ENCODE results near the gene EPAS1. TPM values are rescaled to one million over a fixed set of nuclear protein-coding genes. Genes with fewer than 3 reads are reported as not detected.

EPAS1 gene
- total RNA-seq, 1 experiment from 2014 or later, result 106 TPM

DNA sequence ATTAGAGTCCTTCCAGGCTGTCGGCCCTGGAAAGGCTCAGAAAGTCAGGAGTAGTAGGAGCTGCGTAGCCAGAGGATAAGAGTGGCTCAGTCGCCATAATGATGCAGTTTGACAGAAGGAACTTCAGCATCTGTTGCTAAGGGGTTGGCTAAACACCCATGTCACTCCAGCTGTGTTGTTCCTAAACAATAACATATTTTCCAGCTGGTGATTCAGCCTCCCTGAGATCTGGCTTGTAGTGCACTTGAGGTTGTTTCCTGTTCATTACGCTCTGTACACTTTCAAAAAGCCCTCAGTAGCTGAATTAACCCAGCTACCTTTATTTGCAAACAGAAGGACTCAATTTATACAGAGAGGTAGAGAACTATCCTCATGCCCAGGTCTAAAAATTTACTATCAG lies 39.7 kb upstream of the EPAS1 start:
- CTCF ChIA-PET, result no interaction called here
- ATAC-seq, result no peak

DNA sequence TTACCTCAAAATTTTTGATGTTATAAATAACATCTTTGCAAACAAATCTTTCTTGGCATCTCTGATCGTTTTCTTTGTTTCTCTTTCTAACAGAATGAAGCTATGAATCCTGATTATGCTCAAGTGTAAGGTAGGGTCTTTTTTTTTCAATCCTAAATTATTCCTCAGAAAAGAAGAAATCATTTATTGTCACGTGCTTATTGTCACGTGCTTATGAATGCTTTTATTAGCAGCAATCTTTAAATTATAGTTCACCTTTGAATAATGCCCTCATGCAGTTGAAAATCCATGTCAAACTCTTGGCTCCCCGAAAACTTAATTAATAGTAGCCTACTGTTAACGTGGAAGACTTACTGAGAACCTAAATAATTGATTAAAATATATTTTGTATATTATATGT lies 39.2 kb upstream of the EPAS1 start:
- intact Hi-C loops (cut with micrococcal nuclease; ENCODE audit: unreplicated experiment), result no loop called here
- in situ Hi-C loops (cut with HindIII; ENCODE audit: low pct_unique_long_range_greater_than_20kb, low sequenced_read_pairs), result no loop called here
- CTCF ChIA-PET, result no interaction called here
- Histone ChIP-seq H3K27me3 (ENCODE audit: control insufficient read depth, insufficient read depth, low read length) (peaks cover 2% of the 10 kb centered on the region; the same call in 1 of the 2 replicates), H3K4me1 (ENCODE audit: control insufficient read depth, insufficient read depth, low read length) (peaks cover 3% of the 10 kb centered on the region; the same call in 1 of the 2 replicates), H3K4me3 (ENCODE audit: low read depth in 2 of 2, low read length in 2 of 2) (no peak overlapping the region), H3K9me3 (ENCODE audit: control insufficient read depth, insufficient read depth, low read depth, low read length) (no peaks in the 10 kb centered on the region), H3K36me3 (ENCODE audit: control insufficient read depth, insufficient read depth, low read length) (no peaks in the 10 kb centered on the region), H3K27ac (ENCODE audit: low read length) (no peak overlapping the region)
- DNase-seq (ENCODE audit: low read depth, low spot score) (no peak), ATAC-seq (no peak)
- POLR2A ChIA-PET, result no interaction called here
- TF ChIP-seq POLR2AphosphoS5 (IDR thresholded peaks at IDR 0.05; ENCODE audit: low read depth, low read length) (no peak), TCF7L2 (IDR thresholded peaks at IDR 0.05; ENCODE audit: low read depth, low read length) (no peak), SIN3A (IDR thresholded peaks at IDR 0.05; ENCODE audit: borderline replicate concordance, insufficient read depth, low read depth, low read length) (no peak)
- TF ChIP-seq, protein P1, sequence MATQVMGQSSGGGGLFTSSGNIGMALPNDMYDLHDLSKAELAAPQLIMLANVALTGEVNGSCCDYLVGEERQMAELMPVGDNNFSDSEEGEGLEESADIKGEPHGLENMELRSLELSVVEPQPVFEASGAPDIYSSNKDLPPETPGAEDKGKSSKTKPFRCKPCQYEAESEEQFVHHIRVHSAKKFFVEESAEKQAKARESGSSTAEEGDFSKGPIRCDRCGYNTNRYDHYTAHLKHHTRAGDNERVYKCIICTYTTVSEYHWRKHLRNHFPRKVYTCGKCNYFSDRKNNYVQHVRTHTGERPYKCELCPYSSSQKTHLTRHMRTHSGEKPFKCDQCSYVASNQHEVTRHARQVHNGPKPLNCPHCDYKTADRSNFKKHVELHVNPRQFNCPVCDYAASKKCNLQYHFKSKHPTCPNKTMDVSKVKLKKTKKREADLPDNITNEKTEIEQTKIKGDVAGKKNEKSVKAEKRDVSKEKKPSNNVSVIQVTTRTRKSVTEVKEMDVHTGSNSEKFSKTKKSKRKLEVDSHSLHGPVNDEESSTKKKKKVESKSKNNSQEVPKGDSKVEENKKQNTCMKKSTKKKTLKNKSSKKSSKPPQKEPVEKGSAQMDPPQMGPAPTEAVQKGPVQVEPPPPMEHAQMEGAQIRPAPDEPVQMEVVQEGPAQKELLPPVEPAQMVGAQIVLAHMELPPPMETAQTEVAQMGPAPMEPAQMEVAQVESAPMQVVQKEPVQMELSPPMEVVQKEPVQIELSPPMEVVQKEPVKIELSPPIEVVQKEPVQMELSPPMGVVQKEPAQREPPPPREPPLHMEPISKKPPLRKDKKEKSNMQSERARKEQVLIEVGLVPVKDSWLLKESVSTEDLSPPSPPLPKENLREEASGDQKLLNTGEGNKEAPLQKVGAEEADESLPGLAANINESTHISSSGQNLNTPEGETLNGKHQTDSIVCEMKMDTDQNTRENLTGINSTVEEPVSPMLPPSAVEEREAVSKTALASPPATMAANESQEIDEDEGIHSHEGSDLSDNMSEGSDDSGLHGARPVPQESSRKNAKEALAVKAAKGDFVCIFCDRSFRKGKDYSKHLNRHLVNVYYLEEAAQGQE (IDR thresholded peaks at IDR 0.05; ENCODE audit: insufficient read depth in 1 of 2, low read depth in 2 of 2, low read length in 1 of 2), result no peak
- TF ChIP-seq, protein P2, sequence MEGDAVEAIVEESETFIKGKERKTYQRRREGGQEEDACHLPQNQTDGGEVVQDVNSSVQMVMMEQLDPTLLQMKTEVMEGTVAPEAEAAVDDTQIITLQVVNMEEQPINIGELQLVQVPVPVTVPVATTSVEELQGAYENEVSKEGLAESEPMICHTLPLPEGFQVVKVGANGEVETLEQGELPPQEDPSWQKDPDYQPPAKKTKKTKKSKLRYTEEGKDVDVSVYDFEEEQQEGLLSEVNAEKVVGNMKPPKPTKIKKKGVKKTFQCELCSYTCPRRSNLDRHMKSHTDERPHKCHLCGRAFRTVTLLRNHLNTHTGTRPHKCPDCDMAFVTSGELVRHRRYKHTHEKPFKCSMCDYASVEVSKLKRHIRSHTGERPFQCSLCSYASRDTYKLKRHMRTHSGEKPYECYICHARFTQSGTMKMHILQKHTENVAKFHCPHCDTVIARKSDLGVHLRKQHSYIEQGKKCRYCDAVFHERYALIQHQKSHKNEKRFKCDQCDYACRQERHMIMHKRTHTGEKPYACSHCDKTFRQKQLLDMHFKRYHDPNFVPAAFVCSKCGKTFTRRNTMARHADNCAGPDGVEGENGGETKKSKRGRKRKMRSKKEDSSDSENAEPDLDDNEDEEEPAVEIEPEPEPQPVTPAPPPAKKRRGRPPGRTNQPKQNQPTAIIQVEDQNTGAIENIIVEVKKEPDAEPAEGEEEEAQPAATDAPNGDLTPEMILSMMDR (IDR thresholded peaks at IDR 0.05), result no peak
- no TSS peak for BruUV-seq (replicated peaks)

More for the DNA sequence above, 39.7 kb upstream of the EPAS1 start:
- no TSS peak for BruUV-seq (replicated peaks)
- TF ChIP-seq, protein P1 (IDR thresholded peaks at IDR 0.05; ENCODE audit: insufficient read depth in 1 of 2, low read depth in 2 of 2, low read length in 1 of 2), result no peak
- no peak for TF ChIP-seq SIN3A (IDR thresholded peaks at IDR 0.05; ENCODE audit: borderline replicate concordance, insufficient read depth, low read depth, low read length)
- TF ChIP-seq, protein P2 (IDR thresholded peaks at IDR 0.05), result no peak
- no peak for TF ChIP-seq TCF7L2 (IDR thresholded peaks at IDR 0.05; ENCODE audit: low read depth, low read length)
- POLR2A ChIA-PET, result no interaction called here
- in situ Hi-C loops (cut with HindIII; ENCODE audit: low pct_unique_long_range_greater_than_20kb, low sequenced_read_pairs) (no loop called here), intact Hi-C loops (cut with micrococcal nuclease; ENCODE audit: unreplicated experiment) (no loop called here)
- H3K27me3 ChIP-seq (ENCODE audit: control insufficient read depth, insufficient read depth, low read length), result peaks cover 2% of the 10 kb centered on the region; the same call in 1 of the 2 replicates
- no peak overlapping the region for H3K4me3 ChIP-seq (ENCODE audit: low read depth in 2 of 2, low read length in 2 of 2)
- H3K36me3 ChIP-seq (ENCODE audit: control insufficient read depth, insufficient read depth, low read length), result no peaks in the 10 kb centered on the region
- peaks cover 3% of the 10 kb centered on the region; the same call in 1 of the 2 replicates for H3K4me1 ChIP-seq (ENCODE audit: control insufficient read depth, insufficient read depth, low read length)
- no peak overlapping the region for H3K27ac ChIP-seq (ENCODE audit: low read length)
- no peak for DNase-seq (ENCODE audit: low read depth, low spot score)
- no peaks in the 10 kb centered on the region for H3K9me3 ChIP-seq (ENCODE audit: control insufficient read depth, insufficient read depth, low read depth, low read length)

Data from Panc1 (cell line).